Sigmoid colon (tissue), 4 donors: ENCODE data around the gene TIAM1.

Source experiments
- CTCF ChIP-seq, 4 experiments: fragments of 450-650 bp in 3 of 4; fragments of 200-600 bp in 1 of 4; IDR thresholded peaks; one replicate each; pipeline ENCODE4 v1.5.1; 2016 to 2019; ENCODE audit warnings: antibody characterized with exemption in 4 of 4, mild to moderate bottlenecking in 3 of 4, moderate library complexity in 2 of 4
- EP300 ChIP-seq, 4 donors: sonication (generic); formaldehyde crosslinking; IDR thresholded peaks; one replicate each; pipeline ENCODE4 v1.6.1; 2017; ENCODE audit warnings: antibody characterized with exemption in 4 of 4
- POLR2A ChIP-seq, 2 donors: fragments of 450-650 bp; IDR thresholded peaks; one replicate each; pipeline ENCODE4 v1.6.1; 2016; ENCODE audit warnings: antibody characterized with exemption in 2 of 2, mild to moderate bottlenecking in 2 of 2, moderate library complexity in 2 of 2

DNA sequence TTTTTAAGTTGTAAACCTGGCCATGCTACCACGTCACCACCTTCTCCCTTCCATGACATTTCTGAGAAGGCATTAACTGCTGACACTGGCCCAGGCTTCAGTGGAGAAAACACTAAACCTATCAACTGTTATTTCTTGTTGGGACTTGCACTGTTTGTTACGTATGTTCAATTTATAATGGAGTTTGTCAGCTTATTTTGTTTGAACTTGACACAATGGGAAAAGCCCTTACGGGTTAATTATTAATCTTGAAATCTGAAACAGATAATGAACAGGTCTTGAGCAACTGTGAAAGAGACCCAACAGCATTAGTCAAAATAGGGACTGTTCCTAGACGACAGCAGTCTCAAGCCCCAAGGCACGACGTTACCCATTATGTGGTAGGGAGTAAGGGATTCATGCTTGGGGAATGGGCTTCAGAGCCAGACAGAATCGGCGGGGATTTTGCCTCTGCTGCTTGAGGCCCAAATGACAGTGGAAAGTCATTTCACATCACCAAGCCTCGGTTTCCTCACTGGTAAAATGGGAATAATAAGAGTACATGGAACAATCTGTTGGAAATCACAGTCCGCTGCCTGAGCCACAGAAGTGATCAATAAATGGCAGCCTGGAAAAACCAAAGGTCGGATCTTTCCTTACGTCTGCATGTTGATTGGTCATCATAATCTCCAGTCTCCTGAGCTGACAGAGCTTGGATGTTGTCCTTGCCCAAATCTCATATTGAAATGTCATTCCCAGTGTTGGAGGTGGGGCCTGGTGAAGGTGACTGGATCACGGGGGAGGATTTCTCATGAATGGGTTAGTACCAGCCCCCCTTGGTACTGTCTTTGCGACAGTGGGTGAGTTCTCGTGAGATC is 44.5 kb downstream of the TIAM1 start:
- TF ChIP-seq POLR2A (IDR thresholded peaks at IDR 0.05) (no peak), CTCF (IDR thresholded peaks at IDR 0.05) (no peak), EP300 (IDR thresholded peaks at IDR 0.05) (no peak)
